Frontal cortex (tissue), 4 donors: ENCODE data around the gene TRERF1. TPM values are rescaled to one million over a fixed set of nuclear protein-coding genes. Genes with fewer than 3 reads are reported as not detected.

Experiments used
- DNase-seq, 2 donors: peaks; one replicate each; pipeline ENCODE4 v3.0.0; 2012; ENCODE audit warnings: low spot score in 2 of 2
- FAIRE-seq: peaks from 2 replicates; lab custom pipeline; 2012; peaks lifted over from hg19 to GRCh38; lab: Jason Lieb, UNC
- total RNA-seq: library from RNA; depleted of rRNA; stranded (reverse); fragments of >200 nt; gene quantifications from one replicate; pipeline ENCODE4 v1.2.3, GENCODE V29; 2014
- donor health status: control.
- donor health status: control.
- donor health status: control.

The TRERF1 gene
- total RNA-seq, 1 donor from 2014 or later, result 2.9 TPM

DNA sequence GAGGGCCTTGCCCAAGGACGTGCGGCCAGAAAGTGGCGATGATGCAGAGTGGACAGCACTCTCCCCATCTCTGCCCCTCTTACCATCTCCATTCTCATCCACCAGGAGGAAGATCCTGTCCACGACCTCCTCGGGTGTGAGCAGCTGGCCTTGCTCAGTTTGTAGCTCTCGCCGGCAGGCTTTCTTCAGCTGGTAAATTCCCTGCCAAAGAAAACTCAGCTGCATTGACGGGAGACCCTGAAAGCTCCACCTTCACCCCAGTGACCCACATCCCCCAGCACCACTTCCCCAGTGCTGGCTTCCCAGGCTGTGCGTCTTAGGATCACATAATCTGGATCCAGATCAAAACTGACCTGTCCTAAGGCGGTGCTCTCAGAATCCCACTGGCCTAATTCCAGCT, 266.1 kb downstream of the TRERF1 start:
- no peak for DNase-seq
- FAIRE-seq, result no peak

- no peak for FAIRE-seq
- no peak for DNase-seq
These were observed 267.3 kb downstream of the TRERF1 start for GRCh38 chr6:42184475-42184874.

DNA sequence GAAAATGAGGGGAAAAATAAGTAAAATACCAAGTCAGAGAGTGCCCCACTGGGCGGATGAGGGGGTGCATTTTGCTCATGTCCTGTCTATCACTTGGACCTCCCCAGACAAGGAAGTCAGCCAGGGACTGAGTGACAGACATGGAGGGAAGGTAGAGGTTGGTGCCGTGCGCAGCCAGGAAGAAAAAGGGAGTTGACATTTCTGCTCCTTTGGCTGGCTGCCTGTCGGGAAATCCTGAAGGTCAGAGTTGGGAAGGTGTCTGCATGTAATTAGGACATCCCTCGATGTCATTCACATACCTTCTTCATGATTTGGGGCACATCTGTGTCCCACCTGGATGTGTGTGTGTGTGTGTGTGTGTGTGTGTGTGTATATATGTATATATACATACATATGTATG, 269.6 kb downstream of the TRERF1 start:
- FAIRE-seq (no peak), DNase-seq (no peak)

- FAIRE-seq (no peak), DNase-seq (no peak)
These were observed 271.8 kb downstream of the TRERF1 start for GRCh38 chr6:42179945-42180313.

DNA sequence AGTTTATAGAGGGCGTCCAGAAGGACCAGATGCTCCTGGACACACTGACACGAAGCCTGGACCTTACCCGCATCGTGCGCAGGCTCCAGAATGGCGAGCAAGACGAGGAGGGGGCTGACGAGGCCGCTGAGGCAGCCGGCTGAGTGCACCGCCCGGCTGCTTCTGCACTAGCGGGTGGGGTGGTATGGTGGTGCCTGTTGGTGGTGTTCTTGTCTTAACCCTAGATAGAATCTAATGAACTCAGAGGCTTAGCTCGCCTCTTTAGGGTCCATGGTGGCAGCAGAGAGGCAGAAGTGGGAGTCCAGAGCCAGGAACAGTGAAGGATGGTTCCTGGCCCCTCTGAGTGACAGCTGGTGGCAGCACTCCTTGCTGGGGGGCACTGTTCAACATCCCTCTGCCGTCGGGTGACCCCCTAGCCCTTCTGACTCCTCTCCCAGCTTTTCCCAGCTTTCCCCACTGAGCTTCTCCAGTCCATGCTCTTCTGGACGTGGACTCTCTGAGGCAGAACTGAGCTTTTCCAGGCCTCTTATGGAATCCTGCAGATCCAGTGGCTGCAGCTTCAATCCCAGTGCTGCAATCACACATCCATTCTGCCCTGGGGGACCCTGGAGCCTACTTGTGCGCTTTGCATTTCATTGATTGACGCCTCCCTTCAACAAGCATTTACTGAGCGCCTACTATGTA, 272.3 kb downstream of the TRERF1 start:
- no peak for DNase-seq
- FAIRE-seq, result no peak

DNA sequence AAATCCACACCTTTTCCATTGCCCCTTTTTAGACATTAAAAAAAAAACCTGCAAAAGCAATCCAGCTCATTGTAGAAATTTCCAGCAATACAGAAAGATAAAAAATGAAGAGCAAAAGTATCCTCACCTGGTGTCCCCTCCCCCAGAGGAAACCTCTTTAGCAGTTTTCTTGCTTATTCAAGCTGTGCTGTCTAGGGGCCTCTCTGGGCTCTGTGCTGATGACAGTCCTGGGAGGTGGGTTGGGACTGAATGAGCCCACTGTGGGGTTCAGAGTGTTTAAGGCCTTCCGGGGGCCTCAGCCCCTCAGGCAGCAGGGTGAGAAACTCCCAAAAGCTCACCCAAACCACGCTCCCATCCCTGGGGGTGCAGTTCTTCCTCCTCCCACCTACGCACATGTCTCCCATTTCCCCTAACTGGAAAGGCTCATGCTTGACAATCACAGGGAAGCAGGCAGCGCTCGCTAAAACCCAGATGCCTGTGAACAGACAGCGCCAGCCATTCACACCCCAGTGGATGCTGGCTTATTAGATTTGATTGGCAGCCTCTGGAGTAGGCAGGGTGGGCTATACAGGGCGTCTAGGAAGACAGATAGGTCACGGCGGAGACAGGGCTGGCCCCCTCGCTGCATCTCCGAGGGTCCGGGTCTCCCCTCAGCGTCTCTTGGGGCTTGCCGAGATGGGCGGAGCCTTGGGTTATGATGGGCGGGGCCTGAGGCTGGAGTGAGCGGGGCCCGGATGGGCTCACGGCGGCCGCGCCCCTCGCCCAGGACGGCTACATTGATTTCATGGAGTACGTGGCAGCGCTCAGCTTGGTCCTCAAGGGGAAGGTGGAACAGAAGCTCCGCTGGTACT, 274.0 kb downstream of the TRERF1 start:
- FAIRE-seq, result no peak

DNA sequence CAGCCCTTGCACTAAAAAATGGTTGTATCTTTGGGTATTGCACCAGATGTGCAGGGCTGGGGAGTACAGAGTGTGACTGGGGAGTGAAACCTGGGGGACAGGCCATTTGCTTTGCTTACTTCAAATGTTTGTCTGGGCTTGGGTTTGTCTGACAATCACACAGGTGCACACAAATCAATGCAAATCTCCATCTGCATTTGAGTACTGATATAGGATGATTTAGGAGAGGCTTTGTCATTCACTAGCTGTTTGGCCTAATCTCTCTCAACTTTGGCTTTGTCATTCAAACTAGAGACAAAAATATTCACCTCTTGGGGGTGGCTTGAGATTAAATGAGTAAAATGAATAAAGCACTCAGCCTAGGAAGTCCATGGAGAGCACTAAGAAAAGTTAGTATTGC, 274.7 kb downstream of the TRERF1 start:
- FAIRE-seq (no peak), DNase-seq (no peak)

More for the DNA sequence above, 274.0 kb downstream of the TRERF1 start:
- no peak for DNase-seq

DNA sequence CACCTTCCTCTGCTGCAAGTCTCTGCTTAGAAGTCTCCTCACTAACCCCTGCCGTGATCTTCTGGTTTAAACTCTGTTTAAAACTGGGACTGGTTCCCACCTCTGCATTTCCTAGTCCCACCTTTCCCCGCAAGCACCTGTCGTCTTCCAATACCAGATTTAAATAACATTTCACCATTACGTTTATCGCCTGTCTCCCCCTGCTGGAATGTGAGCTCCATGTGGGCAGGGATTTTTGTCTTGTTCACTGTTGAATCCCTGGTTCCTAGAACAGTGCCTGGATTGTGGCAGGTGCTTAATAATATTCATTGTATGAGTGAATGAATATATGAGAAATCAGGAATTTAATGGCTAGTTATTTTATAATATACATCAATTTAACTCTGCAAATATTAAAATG, 275.9 kb downstream of the TRERF1 start:
- DNase-seq (no peak), FAIRE-seq (no peak)

Other genes with a start within 250 kb of the TRERF1 start
- gene MRPS10, start 234.1 kb downstream of the TRERF1 start, total RNA-seq, result 51.4 TPM
- gene UBR2, start 112.1 kb upstream of the TRERF1 start, total RNA-seq, result 37.1 TPM